GM19395 (cell line): ENCODE measurements around the gene ADPRH.
A peak's percentile ranks its signal among the peaks of the same experiment; 100 is the strongest.

Source experiments
- ATAC-seq: cut with Tn5 transposase; IDR thresholded peaks from one replicate; pipeline ENCODE4 v1.9.1; 2021; ENCODE audit warnings: mild to moderate bottlenecking, moderate library complexity; ENCODE audit not compliant: unreplicated experiment

The ADPRH gene

GRCh38 chr3:119595639-119596334 is 16.5 kb downstream of the ADPRH start:
- no peak for ATAC-seq

DNA sequence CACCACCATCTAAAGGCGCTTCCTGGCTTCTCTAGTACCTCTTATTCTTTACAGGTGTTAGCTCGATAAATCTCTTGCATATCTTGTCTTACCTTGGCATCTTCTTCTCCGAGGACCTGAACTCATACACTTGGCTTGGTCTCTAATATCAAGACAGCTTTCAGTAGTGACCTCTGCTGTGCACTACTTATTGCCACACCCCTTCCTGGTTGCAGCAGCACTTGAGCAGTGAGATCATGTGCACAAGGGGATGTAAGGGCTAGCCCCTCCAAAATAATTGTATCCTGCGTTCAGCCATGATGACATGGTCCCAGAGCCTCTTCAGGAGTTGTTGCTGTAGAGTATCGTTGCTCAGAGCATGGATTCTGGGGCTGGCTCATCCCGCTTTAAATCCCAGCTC is 17.1 kb downstream of the ADPRH start:
- no peak for ATAC-seq

DNA sequence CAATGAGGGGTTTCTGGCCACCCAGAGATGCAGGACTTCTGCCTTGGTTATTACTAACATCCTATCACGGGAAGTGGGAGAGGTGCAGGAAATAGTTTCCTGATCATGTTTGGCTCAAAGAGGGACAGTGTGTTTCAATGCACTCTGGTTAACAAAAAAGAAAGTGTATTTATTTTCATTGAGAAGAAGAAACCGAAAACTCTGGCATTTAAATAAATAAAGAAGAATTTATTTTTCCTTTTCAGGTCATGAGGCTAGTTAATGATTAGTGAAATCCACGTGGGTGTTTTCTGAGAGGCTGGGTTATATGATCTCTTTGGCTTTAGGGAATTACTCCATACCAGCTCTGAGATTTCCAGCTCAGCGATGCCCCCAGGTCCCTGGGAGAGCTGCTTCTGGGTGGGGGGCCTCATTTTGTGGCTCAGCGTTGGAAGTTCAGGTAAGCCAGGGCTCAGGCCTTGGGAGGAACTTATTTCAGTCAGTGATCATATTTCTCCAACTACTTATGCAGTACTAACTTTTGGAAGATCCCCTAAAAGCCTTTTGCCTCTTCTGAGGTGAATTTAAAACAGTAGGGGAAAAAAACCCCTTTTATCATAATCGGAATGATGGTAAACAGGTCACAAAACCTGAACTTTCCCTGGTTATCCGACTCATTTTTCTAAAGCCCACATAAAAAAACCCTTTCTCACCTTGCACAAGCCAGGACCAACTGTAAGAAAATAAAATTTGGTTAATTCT is 18.4 kb downstream of the ADPRH start, which contains the start of gene PLA1A:
TSS of gene PLA1A (plus strand) at position 338 of the 741 bp plus-strand sequence. CDS start at position 367, 29 bp downstream.
- no peak for ATAC-seq

GRCh38 chr3:119598410-119599098 is 19.3 kb downstream of the ADPRH start:
- ATAC-seq, result peak; percentile 42

DNA sequence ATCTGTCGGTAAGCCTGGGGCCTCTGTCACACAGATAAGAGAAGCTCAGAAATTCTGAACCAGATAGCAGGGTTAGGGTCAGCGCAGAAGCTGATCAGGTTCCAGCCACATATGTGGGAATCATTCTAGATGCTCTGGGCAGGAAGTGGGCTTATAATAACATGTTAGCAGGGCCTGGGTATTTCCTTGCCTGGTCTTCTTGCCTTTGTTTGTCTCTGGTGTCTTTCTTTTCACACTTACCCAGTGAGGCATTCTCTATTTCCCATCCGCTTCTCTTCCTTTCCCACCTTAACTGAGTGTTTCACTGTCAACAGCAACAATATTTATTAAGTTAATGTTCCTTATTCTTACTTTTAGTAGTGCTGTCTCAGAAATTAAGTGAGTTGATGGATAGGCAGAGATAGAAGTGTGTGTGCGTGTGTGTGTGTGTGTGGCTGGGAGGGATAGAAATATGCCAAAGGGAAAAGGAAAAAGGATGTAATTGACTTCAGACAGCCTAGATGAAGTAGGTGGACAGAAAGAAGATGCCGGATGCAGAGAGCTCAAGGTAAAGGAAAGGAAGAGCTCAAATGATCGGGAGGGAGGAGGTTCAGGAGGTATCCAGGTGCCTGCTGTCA is 20.4 kb downstream of the ADPRH start:
- no peak for ATAC-seq

GRCh38 chr3:119600732-119601131 is 21.4 kb downstream of the ADPRH start:
- ATAC-seq, result peak; percentile 65

- ATAC-seq, result peak; percentile 22
Observed at GRCh38 chr3:119601154-119601553, 21.9 kb downstream of the ADPRH start.

GRCh38 chr3:119602676-119603075 is 23.4 kb downstream of the ADPRH start:
- ATAC-seq, result no peak

DNA sequence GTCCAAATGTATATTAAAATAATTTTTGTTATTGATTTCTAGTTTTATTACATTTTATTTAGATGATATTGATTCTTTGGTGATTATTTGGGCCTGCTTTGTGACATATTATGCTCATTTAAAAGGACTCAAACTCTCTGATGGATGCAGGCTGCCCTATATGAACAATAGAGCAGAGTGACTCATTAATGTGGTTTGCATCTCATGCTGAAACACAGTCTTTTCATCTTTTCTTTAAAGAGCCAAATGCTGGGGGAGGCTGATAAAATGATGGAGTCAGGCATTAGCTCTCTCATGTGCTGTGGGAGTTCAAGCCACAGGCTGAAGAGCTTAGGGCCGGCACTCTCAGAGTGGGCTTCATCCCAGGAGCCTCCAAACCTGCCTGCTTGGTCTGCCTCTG is 25.6 kb downstream of the ADPRH start:
- no peak for ATAC-seq

- no peak for ATAC-seq
Observed at GRCh38 chr3:119608405-119609000, 29.2 kb downstream of the ADPRH start.

DNA sequence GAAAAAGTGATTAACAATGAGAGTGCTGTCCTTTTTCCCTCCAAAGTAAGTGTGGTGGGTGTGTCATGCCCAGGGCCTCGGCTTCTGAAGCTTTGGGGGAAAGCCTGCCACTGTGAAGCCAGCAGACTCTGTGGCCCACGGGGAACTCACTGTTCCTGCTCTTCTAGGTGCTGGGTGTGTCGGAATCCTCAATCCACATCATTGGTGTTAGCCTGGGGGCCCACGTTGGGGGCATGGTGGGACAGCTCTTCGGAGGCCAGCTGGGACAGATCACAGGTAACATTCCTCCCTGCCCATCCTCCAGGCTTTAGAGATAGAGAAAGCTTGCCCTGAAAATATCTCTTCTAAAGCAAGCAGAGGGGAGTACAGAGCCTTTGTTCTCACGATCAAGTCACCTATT is 30.0 kb downstream of the ADPRH start:
- ATAC-seq, result no peak

GRCh38 chr3:119611664-119612063 is 32.4 kb downstream of the ADPRH start:
- no peak for ATAC-seq

DNA sequence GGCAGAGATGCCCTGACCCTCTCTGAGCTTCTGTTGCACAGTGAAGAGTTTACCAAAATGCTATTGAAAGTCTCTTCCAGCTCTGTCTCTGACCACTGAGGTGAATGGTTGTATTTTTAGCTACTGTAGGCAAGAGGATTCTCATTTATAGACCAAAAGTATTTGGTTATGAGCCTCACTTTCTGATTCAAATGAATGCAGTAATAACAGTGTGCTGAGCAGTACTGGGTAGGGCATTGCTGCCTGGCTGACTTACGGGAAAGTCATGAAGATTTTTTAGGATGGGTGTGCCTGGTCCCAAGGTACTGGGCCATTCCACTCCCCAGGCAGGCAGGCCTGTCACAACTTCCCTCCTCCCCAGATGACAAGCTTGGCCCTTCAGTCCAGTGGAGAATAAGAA is 33.9 kb downstream of the ADPRH start:
- ATAC-seq, result peak; percentile 56

GRCh38 chr3:119613872-119614271 is 34.6 kb downstream of the ADPRH start:
- no peak for ATAC-seq

DNA sequence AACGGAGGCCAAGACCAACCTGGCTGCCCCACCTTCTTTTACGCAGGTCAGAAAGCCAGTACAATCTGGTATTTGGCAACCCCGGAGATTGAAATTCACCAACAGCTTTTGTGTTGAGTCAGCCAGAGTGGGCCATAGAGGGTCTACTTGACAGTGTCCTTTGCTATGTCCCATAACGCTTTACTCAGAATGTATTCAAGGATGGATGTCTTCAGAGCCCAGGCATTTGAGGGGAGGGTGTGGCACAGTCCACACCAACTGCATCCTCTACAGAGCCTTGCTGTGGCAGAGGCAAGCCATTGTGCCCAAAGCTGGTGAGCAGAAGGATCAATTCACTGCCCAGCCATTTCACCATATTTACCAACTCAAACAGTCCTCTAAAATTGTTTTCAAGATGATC is 36.8 kb downstream of the ADPRH start:
- ATAC-seq, result no peak

- no peak for ATAC-seq
Observed at GRCh38 chr3:119619094-119619493, 39.8 kb downstream of the ADPRH start.

GRCh38 chr3:119620899-119621298 is 41.6 kb downstream of the ADPRH start:
- ATAC-seq, result no peak

DNA sequence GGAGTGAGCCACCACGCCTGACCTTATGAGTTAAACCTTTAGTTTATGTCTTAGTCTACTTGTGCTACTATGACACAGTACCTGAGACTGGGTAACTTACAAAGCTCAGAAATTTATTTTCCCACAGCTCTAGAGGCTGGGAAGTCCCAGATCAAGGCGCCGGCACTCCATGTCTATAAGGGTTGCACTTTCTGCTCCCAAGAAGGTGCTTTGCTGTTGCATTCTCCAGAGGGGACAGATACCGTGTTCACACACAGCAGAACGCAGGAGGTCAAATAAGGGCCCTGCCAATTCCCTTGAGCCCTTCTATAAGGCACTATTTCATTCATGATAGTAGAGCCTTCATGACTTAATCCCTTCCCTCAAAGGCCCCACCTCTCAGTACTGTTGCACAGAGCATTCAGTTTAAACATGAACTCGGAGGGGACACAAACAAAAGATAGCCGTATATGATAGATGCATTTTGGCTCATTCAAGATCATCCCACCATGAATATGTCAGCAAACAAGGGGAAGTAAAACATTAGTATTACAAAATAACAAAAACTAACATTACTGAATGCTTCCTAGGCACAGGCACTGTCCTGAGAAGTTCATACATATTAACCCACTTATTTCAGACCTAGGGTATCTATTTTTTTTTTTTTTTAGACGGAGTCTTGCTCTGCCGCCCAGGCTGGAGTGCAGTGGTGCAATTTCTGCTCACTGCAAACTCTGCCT is 44.9 kb downstream of the ADPRH start:
- ATAC-seq, result no peak

DNA sequence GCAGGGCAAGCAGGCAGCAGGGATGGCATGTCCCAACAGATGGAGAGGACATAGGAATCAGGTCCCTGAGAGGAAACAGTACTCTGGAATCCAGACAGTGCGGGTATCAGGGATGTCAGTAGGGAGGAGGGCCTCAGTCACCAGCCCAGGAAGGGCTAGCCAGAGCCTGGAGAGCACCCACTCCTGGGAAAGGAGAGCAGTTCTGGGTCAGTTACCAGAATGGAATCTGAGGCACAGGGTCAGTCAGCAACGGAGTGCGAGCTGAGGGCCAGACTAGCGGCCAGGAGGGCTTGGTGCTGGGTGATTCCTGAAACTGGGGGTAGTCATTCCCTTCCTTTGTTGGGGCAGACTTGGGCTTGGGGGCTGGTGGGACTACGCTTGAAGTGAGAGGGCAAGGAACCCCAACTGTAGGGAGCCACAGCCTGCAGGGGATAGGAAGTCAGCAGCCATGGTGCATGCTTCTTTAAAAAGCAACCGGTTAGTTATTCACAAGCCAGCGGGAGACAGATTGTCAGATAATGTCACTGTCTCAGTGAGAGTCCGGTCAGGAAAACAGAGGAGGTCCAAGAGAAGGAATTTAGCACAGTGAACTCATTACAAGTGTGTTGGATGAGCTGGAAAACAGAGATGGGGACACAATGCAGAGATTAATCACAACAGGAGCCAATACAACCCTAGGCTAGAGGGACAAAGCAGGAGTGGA is 46.3 kb downstream of the ADPRH start:
- ATAC-seq, result no peak

DNA sequence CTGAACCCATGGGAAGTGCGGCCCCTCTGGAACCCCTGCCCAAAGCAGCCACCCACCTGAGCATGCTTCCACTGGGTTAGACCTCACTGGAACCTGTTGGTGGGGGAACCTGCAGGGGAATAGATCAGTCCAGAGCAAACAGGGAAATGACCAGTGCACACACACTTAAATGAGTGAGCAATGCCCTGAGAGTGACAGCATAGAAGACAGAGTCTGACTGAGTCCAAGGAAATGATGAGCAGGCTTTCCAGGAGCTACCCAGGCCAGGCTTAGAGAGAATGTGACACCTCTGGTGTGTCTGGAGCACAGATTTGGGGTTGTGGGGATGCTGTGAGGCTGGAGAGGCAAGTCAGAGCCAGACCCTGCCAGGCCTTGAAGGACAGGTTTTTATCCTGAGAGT is 46.9 kb downstream of the ADPRH start:
- ATAC-seq, result no peak
